Ovary (tissue), 9 donors: ENCODE data around the gene LTBP4. TPM values are rescaled to one million over a fixed set of nuclear protein-coding genes. Genes with fewer than 3 reads are reported as not detected.

Experiments used
- DNase-seq, 5 donors: peaks; one replicate each; pipeline ENCODE4 v3.0.0-alpha.2; 2019 to 2020
- H3K27ac ChIP-seq, 2 donors: fragments of 200-600 bp; one replicate each; pipeline versions ENCODE4 v1.5.1 to v1.8.0; 2019 to 2022
- H3K27me3 ChIP-seq: fragments of 200-600 bp; one replicate; pipeline ENCODE4 v1.8.0; 2022
- H3K36me3 ChIP-seq: fragments of 200-600 bp; sonication (generic); one replicate; pipeline ENCODE4 v1.5.1; 2019
- H3K4me1 ChIP-seq: one replicate; pipeline ENCODE4 v1.8.1; 2013; ENCODE audit warnings: mild to moderate bottlenecking, moderate library complexity; ENCODE audit not compliant: insufficient read depth
- H3K4me3 ChIP-seq: fragments of 200-600 bp; sonication (generic); one replicate; pipeline ENCODE4 v1.5.1; 2017
- H3K9me3 ChIP-seq, 2 donors: fragments of 200-600 bp in 1 of 2; sonication (generic) in 1 of 2; one replicate each; pipeline versions ENCODE4 v1.5.1 to v1.8.1; 2013 to 2019; ENCODE audit warnings: mild to moderate bottlenecking in 1 of 2, moderate library complexity in 1 of 2
- EP300 ChIP-seq: sonication (generic); formaldehyde crosslinking; IDR thresholded peaks from one replicate; pipeline ENCODE4 v1.6.1; 2017; ENCODE audit warnings: antibody characterized with exemption
- POLR2A ChIP-seq: fragments of 450-650 bp; IDR thresholded peaks from one replicate; pipeline ENCODE4 v1.6.1; 2017; ENCODE audit warnings: antibody characterized with exemption, mild to moderate bottlenecking, moderate library complexity
- WGBS, 3 donors: extraction: QIAGEN DNeasy Blood & Tissue Kit in 1 of 3; methylation state at CpG; one replicate each; pipeline versions ENCODE4 v1.1.5 to v1.1.7; 2013 to 2017; 5-methylcytosine and 5-hydroxymethylcytosine counted together
- intact Hi-C, 4 donors: fragments of 100-400 bp; cut with DNase I; formaldehyde crosslinking; loops; one replicate each; pipeline versions ENCODE4 v1.11.0 to v1.15.1; 2022 to 2023
- polyA plus RNA-seq, 2 donors: library from polyadenylated mRNA; stranded (reverse); fragments of 200-250 nt in 1 of 2; fragments of 350-450 nt in 1 of 2; fragmentation: Illumina TruSeq in 1 of 2; extraction: RNeasy Lipid Tissue Mini Kit (QIAGEN cat#74804) in 1 of 2; gene quantifications; one replicate each; pipeline ENCODE4 v1.2.3, GENCODE V29; 2013 to 2014
- total RNA-seq, 7 donors: library from RNA; depleted of rRNA in 2 of 7; stranded (reverse); fragments of >200 nt in 2 of 7; fragmentation: NEBNext Ultra II Directional in 3 of 7; extraction: Animal tissue kit (Norgen Biotek cat#: 25700) in 3 of 7; gene quantifications; one replicate each; pipeline versions ENCODE4 v1.1.0 to v1.2.4, GENCODE V29; 2016 to 2023
- TF ChIP-seq, protein P1 (sequence below), 3 donors: fragments of 450-650 bp in 2 of 3; fragments of 200-600 bp in 1 of 3; IDR thresholded peaks; one replicate each; pipeline versions ENCODE4 v1.5.1 to v1.8.0; 2016 to 2022; ENCODE audit warnings: antibody characterized with exemption in 3 of 3, mild to moderate bottlenecking in 1 of 3
- donor health status: DM: no; HTN: no; CAD: no; lungs with moderate emphysema.
- donor health status: DM: no; HTN: no; CAD: no.
- donor health status: Bipolar disorder and iron deficiency.
- donor health status: DM: yes; HTN: yes; CAD: no.
- donor health status: DM: no; HTN: no; CAD: no.
- donor health status: DM: yes; HTN: yes; CAD: no.

The LTBP4 gene
- total and polyA plus RNA-seq, 9 donors: 152 to 840 (median 524) TPM

DNA sequence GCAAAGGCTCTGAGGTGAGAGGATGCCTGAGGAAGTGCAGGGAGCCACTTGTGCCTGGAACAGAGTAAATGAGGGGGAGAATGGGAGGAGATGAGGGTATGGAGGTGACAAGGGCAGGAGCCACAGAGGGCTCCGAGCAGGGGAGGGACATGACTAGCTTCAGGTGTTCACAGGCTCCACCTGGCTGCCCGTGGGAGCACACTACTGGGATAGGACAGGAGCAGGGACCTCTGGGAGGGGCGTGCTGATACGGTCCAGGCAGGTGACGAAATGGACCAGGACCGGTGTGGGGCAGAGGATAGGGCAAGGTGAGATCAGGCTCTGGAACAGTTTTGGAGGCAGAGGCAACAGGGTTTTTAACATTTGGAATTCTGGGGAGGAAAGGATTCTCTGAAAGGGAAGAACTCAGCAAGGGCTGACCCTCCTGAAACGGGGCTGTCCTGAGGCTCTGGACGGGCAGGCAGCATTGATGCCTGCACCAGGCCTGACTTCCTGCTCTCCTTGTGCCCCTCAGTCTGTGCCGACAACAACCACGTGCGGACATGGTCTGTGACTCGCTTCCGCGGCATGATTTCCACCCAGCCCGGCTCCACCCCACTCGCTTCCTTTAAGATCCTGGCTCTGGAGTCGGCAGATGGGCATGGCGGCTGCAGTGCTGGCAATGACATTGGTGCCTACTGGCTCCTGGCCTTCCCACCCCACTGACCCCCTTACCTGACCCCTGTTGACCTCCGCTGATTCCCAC is 12.9 kb upstream of the LTBP4 start:
- H3K4me1 ChIP-seq: no peaks in the 10 kb centered on the region
- no peak overlapping the region for H3K27ac ChIP-seq
- WGBS, 3 donors: 86 to 90% (median 90%) methylated on average over 19 of the region's 19 CpGs
- TF ChIP-seq EP300 (no peak), POLR2A (no peak)
- TF ChIP-seq, protein P1, sequence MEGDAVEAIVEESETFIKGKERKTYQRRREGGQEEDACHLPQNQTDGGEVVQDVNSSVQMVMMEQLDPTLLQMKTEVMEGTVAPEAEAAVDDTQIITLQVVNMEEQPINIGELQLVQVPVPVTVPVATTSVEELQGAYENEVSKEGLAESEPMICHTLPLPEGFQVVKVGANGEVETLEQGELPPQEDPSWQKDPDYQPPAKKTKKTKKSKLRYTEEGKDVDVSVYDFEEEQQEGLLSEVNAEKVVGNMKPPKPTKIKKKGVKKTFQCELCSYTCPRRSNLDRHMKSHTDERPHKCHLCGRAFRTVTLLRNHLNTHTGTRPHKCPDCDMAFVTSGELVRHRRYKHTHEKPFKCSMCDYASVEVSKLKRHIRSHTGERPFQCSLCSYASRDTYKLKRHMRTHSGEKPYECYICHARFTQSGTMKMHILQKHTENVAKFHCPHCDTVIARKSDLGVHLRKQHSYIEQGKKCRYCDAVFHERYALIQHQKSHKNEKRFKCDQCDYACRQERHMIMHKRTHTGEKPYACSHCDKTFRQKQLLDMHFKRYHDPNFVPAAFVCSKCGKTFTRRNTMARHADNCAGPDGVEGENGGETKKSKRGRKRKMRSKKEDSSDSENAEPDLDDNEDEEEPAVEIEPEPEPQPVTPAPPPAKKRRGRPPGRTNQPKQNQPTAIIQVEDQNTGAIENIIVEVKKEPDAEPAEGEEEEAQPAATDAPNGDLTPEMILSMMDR (IDR thresholded peaks at IDR 0.05): no peak
- no peaks in the 10 kb centered on the region for H3K36me3 ChIP-seq
- no peak overlapping the region for H3K4me3 ChIP-seq
- intact Hi-C loops: no loop called here
- DNase-seq: no peak
- no peaks in the 10 kb centered on the region for H3K27me3 ChIP-seq
- no peaks in the 10 kb centered on the region for H3K9me3 ChIP-seq

DNA sequence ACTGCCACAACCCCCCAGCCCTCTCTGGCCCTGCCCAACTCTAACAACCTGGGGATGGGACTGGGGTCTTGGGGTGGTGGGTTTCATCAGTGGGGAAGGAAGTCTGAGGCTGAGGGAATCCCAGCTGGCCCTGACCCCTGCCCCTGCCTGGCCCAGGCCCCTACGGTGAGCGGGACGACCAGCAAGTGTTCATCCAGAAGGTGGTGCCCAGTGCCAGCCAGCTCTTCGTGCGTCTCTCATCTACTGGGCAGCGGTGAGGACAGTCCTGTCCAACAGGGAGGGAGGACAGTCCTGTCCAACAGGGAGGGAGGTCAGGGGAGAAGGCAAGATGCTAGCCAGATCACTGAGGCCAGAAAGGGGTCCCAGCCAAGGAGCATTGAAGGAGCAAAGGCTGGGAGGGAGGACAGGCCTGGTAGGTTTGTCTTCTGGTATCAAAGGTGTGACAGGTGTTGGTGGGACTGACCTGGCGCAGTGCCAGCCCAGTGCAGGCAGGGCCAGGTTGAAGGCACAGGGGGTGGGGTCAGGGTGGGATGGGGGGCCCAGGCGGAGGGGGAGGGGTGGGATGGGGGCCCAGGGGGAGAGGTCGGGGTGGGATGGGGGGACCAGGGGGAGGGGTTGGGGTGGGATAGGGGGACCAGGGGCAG is 12.1 kb upstream of the LTBP4 start:
- no peaks in the 10 kb centered on the region for H3K4me1 ChIP-seq
- H3K9me3 ChIP-seq: no peaks in the 10 kb centered on the region
- no peak overlapping the region for H3K4me3 ChIP-seq
- no peaks in the 10 kb centered on the region for H3K27me3 ChIP-seq
- no peaks in the 10 kb centered on the region for H3K36me3 ChIP-seq
- 72 to 74% (median 74%) methylated on average over 8 to 9 of the region's 9 CpGs for WGBS, 3 donors
- intact Hi-C loops: no loop called here
- DNase-seq: no peak
- TF ChIP-seq EP300 (no peak), POLR2A (no peak)
- TF ChIP-seq, protein P1 (IDR thresholded peaks at IDR 0.05): no peak
- no peak overlapping the region for H3K27ac ChIP-seq

- H3K4me1 ChIP-seq: no peaks in the 10 kb centered on the region
- H3K27me3 ChIP-seq: no peaks in the 10 kb centered on the region
- H3K36me3 ChIP-seq: no peaks in the 10 kb centered on the region
- H3K4me3 ChIP-seq: no peak overlapping the region
- no peak for DNase-seq
- WGBS, 3 donors: 89 to 92% (median 91%) methylated on average over 26 of the region's 26 CpGs
- no peak overlapping the region for H3K27ac ChIP-seq
- intact Hi-C loops: loop anchor here in 3 of 4 donors (10.0 kb wide), 3 partner anchors 55 to 285 kb away; partner anchors contain the start of genes BLVRB (in 1 of the 3) and SPTBN4 (in 1 of the 3)
- no peaks in the 10 kb centered on the region for H3K9me3 ChIP-seq
- TF ChIP-seq, protein P1 (IDR thresholded peaks at IDR 0.05): no peak
- no peak for TF ChIP-seq EP300
- TF ChIP-seq POLR2A: no peak
Measured at GRCh38 chr19:40589591-40590429, 11.4 kb upstream of the LTBP4 start.
